Gastroesophageal sphincter (tissue), 3 donors: Measurements from ENCODE around the gene TMEM40.

Experiments
- CTCF ChIP-seq, 4 experiments: fragments of 200-600 bp in 2 of 4; fragments of 450-650 bp in 2 of 4; sonication (generic) in 1 of 4; IDR thresholded peaks; one replicate each; pipeline ENCODE4 v1.5.1; 2017 to 2019; ENCODE audit warnings: antibody characterized with exemption in 4 of 4, mild to moderate bottlenecking in 2 of 4, moderate library complexity in 2 of 4
- EP300 ChIP-seq: sonication (generic); formaldehyde crosslinking; IDR thresholded peaks from one replicate; pipeline ENCODE4 v1.6.1; 2017; ENCODE audit warnings: antibody characterized with exemption, mild to moderate bottlenecking
- POLR2A ChIP-seq, 2 donors: fragments of 450-650 bp; IDR thresholded peaks; one replicate each; pipeline ENCODE4 v1.6.1; 2017; ENCODE audit warnings: antibody characterized with exemption in 2 of 2, mild to moderate bottlenecking in 2 of 2, moderate library complexity in 1 of 2
- POLR2AphosphoS5 ChIP-seq: sonication (generic); formaldehyde crosslinking; IDR thresholded peaks from one replicate; pipeline ENCODE4 v1.6.1; 2017; ENCODE audit warnings: antibody characterized with exemption

GRCh38 chr3:12743583-12743982 lies 15.5 kb downstream of the TMEM40 start:
- TF ChIP-seq CTCF (IDR thresholded peaks at IDR 0.05) = no peak
- no peak for TF ChIP-seq POLR2A (IDR thresholded peaks at IDR 0.05)
- TF ChIP-seq EP300 = no peak
- no peak for TF ChIP-seq POLR2AphosphoS5
